Neural cell (in vitro differentiated cells): ENCODE measurements around the gene FAXDC2. TPM values are rescaled to one million over a fixed set of nuclear protein-coding genes. Genes with fewer than 3 reads are reported as not detected.
"Not testable (repeated sequence)": the region's sequence is repeated elsewhere in the genome, so short reads cannot be mapped to it uniquely, and the experiment has no call there.

Experiments
- H2AFZ ChIP-seq: fragments of 200-600, 300-800 bp; sonication (generic), shearing (Covaris generic); 2 replicates; pipeline ENCODE4 v1.6.0; 2014; ENCODE audit warnings: low read depth, mild to moderate bottlenecking, antibody characterized with exemption, low read length, moderate library complexity
- H3F3A ChIP-seq: fragments of 200-600 bp; shearing (Covaris generic); 2 replicates; pipeline ENCODE4 v1.6.1; 2016; ENCODE audit warnings: mild to moderate bottlenecking, moderate library complexity, mixed read lengths, antibody characterized with exemption, low read length; ENCODE audit not compliant: insufficient read depth, poor library complexity, severe bottlenecking
- H3K27ac ChIP-seq: fragments of 200-600, 300-800 bp; sonication (generic), shearing (Covaris generic); 2 replicates; pipeline ENCODE4 v1.5.1; 2014; ENCODE audit warnings: mild to moderate bottlenecking, low read length, moderate library complexity
- H3K27me3 ChIP-seq: fragments of 300-800, 200-600 bp; sonication (generic), shearing (Covaris generic); 2 replicates; pipeline ENCODE4 v1.6.0; 2014; ENCODE audit warnings: mild to moderate bottlenecking, low read depth, low read length, moderate library complexity; ENCODE audit not compliant: insufficient read depth
- H3K36me3 ChIP-seq: fragments of 300-800, 200-600 bp; sonication (generic), shearing (Covaris generic); 2 replicates; pipeline ENCODE4 v1.5.1; 2014; ENCODE audit warnings: mild to moderate bottlenecking, antibody characterized with exemption, low read length, moderate library complexity; ENCODE audit not compliant: insufficient read depth
- H3K4me2 ChIP-seq: fragments of 300-800, 200-600 bp; sonication (generic), shearing (Covaris generic); 2 replicates; pipeline ENCODE4 v1.6.0; 2014; ENCODE audit warnings: mild to moderate bottlenecking, low read length
- H3K4me3 ChIP-seq: fragments of 300-800, 200-600 bp; sonication (generic), shearing (Covaris generic); 2 replicates; pipeline ENCODE4 v1.5.1; 2014; ENCODE audit warnings: mild to moderate bottlenecking, low read length, moderate library complexity
- H3K79me2 ChIP-seq: fragments of 200-600 bp; shearing (Covaris generic); replicated peaks from 2 replicates; pipeline ENCODE4 v1.6.0; 2014; ENCODE audit warnings: mild to moderate bottlenecking, low read length, moderate library complexity; ENCODE audit not compliant: insufficient read depth
- H3K9ac ChIP-seq: fragments of 300-800, 200-600 bp; sonication (generic), shearing (Covaris generic); 2 replicates; pipeline ENCODE4 v1.6.1; 2016; ENCODE audit warnings: mild to moderate bottlenecking, low read length, mixed read lengths
- H3K9me2 ChIP-seq: fragments of 200-600 bp; shearing (Covaris generic); 2 replicates; pipeline ENCODE4 v1.6.1; 2016; ENCODE audit warnings: mild to moderate bottlenecking, low read length, mixed read lengths; ENCODE audit not compliant: insufficient read depth
- H3K9me3 ChIP-seq: fragments of 200-600, 300-800 bp; sonication (generic), shearing (Covaris generic); 2 replicates; pipeline ENCODE4 v1.6.1; 2016; ENCODE audit warnings: mild to moderate bottlenecking, mixed run types, low read length, moderate library complexity, mixed read lengths
- H4K20me1 ChIP-seq: fragments of 200-600 bp; shearing (Covaris generic); 2 replicates; pipeline ENCODE4 v1.6.1; 2016; ENCODE audit warnings: mild to moderate bottlenecking, mixed run types; ENCODE audit not compliant: insufficient read depth
- EP300 ChIP-seq: fragments of 450-650 bp; conservative IDR thresholded peaks from 2 replicates; pipeline ENCODE4 v1.6.1; 2014; ENCODE audit warnings: antibody characterized with exemption, mild to moderate bottlenecking, moderate library complexity; ENCODE audit not compliant: poor library complexity, severe bottlenecking
- EZH2 ChIP-seq: fragments of 200-600, 300-800 bp; shearing (Covaris generic), sonication (generic); IDR thresholded peaks from 2 replicates; pipeline ENCODE4 v1.6.1; 2014; ENCODE audit warnings: antibody characterized with exemption, low read length, borderline replicate concordance, mild to moderate bottlenecking; ENCODE audit not compliant: insufficient read depth, poor library complexity, severe bottlenecking
- MXI1 ChIP-seq: fragments of 450-650 bp; conservative IDR thresholded peaks from 2 replicates; pipeline ENCODE4 v1.6.1; 2014; ENCODE audit warnings: antibody characterized with exemption, mild to moderate bottlenecking; ENCODE audit not compliant: poor library complexity, severe bottlenecking
- POLR2AphosphoS5 ChIP-seq: IDR thresholded peaks from 2 replicates; pipeline ENCODE4 v1.6.1; 2012
- RAD21 ChIP-seq: fragments of 450-650 bp; conservative IDR thresholded peaks from 2 replicates; pipeline ENCODE4 v1.6.1; 2014; ENCODE audit warnings: antibody characterized with exemption, mild to moderate bottlenecking, moderate library complexity
- SMC3 ChIP-seq: fragments of 450-650 bp; conservative IDR thresholded peaks from 2 replicates; pipeline ENCODE4 v1.6.1; 2014; ENCODE audit warnings: antibody characterized with exemption, mild to moderate bottlenecking, moderate library complexity; ENCODE audit not compliant: poor library complexity
- TAF1 ChIP-seq: IDR thresholded peaks from 2 replicates; pipeline ENCODE4 v1.6.1; 2012; ENCODE audit warnings: low read depth
- polyA plus RNA-seq: library from polyadenylated mRNA; depleted of rRNA; stranded (reverse); fragments of >200 nt; gene quantifications from 2 replicates; pipeline ENCODE4 v1.2.3, GENCODE V29; 2014
- TF ChIP-seq, protein P1 (sequence below): fragments of 450-650 bp; IDR thresholded peaks from 2 replicates; pipeline ENCODE4 v1.5.1; 2014; ENCODE audit warnings: antibody characterized with exemption, mild to moderate bottlenecking, moderate library complexity; ENCODE audit not compliant: poor library complexity, severe bottlenecking
- TF ChIP-seq, protein P2 (sequence below): IDR thresholded peaks from 2 replicates; pipeline ENCODE4 v1.6.1; 2012; ENCODE audit warnings: borderline replicate concordance

FAXDC2 gene
- polyA plus RNA-seq, 1 donor from 2014 or later: 0.12 TPM

DNA sequence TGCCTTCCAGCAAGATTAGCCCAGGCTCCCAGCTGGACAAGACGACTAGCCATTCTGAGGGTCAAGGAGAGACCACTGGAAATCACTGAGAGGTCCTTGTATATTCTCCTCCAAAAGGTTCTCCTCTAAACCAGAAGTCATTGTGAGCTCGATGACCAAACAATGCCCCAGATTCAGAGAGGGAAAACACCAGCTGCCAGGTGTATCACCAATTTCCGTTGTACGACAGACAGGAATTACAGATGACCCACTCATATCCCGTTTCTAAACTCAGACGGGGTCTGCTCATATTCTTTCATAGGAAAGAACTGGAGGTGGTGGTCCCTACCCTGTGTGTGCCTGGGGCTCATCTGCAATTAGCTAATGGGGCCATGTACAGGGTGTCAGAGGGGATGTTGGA, 14.2 kb downstream of the FAXDC2 start:
- H3K27ac ChIP-seq: no peak overlapping the region
- TF ChIP-seq MXI1 (no peak), RAD21 (no peak), POLR2AphosphoS5 (no peak), EZH2 (no peak), TAF1 (no peak), EP300 (no peak), SMC3 (no peak)
- TF ChIP-seq, protein P1, sequence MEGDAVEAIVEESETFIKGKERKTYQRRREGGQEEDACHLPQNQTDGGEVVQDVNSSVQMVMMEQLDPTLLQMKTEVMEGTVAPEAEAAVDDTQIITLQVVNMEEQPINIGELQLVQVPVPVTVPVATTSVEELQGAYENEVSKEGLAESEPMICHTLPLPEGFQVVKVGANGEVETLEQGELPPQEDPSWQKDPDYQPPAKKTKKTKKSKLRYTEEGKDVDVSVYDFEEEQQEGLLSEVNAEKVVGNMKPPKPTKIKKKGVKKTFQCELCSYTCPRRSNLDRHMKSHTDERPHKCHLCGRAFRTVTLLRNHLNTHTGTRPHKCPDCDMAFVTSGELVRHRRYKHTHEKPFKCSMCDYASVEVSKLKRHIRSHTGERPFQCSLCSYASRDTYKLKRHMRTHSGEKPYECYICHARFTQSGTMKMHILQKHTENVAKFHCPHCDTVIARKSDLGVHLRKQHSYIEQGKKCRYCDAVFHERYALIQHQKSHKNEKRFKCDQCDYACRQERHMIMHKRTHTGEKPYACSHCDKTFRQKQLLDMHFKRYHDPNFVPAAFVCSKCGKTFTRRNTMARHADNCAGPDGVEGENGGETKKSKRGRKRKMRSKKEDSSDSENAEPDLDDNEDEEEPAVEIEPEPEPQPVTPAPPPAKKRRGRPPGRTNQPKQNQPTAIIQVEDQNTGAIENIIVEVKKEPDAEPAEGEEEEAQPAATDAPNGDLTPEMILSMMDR: no peak
- TF ChIP-seq, protein P2, sequence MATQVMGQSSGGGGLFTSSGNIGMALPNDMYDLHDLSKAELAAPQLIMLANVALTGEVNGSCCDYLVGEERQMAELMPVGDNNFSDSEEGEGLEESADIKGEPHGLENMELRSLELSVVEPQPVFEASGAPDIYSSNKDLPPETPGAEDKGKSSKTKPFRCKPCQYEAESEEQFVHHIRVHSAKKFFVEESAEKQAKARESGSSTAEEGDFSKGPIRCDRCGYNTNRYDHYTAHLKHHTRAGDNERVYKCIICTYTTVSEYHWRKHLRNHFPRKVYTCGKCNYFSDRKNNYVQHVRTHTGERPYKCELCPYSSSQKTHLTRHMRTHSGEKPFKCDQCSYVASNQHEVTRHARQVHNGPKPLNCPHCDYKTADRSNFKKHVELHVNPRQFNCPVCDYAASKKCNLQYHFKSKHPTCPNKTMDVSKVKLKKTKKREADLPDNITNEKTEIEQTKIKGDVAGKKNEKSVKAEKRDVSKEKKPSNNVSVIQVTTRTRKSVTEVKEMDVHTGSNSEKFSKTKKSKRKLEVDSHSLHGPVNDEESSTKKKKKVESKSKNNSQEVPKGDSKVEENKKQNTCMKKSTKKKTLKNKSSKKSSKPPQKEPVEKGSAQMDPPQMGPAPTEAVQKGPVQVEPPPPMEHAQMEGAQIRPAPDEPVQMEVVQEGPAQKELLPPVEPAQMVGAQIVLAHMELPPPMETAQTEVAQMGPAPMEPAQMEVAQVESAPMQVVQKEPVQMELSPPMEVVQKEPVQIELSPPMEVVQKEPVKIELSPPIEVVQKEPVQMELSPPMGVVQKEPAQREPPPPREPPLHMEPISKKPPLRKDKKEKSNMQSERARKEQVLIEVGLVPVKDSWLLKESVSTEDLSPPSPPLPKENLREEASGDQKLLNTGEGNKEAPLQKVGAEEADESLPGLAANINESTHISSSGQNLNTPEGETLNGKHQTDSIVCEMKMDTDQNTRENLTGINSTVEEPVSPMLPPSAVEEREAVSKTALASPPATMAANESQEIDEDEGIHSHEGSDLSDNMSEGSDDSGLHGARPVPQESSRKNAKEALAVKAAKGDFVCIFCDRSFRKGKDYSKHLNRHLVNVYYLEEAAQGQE: no peak

DNA sequence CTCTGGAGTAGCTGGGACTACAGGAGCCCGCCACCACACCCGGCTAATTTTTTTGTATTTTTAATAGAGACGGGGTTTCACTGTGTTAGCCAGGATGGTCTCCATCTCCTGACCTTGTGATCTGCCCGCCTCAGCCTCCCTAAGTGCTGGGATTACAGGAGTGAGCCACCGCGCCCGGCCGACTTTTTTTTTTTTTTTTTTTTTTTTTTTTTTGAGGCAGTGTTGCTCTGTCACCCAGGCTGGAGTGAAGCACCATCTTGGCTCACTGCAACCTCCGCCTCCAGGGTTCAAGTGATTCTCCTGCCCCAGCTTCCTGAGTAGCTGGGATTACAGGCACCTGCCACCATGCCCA, 14.7 kb downstream of the FAXDC2 start:
- H3K79me2 ChIP-seq, H2AFZ ChIP-seq, H3K27me3 ChIP-seq, H3K36me3 ChIP-seq, H3K4me3 ChIP-seq, H3K4me2 ChIP-seq, H3K9me3 ChIP-seq, H3K27ac ChIP-seq, H4K20me1 ChIP-seq, H3K9ac ChIP-seq, H3K9me2 ChIP-seq, H3F3A ChIP-seq: not testable (repeated sequence)

More for the DNA sequence above, 14.2 kb downstream of the FAXDC2 start:
- H3K27me3 ChIP-seq: no peaks in the 10 kb centered on the region
- H3K9me3 ChIP-seq: no peaks in the 10 kb centered on the region
- H3K9ac ChIP-seq: no peak overlapping the region
- no peaks in the 10 kb centered on the region for H3F3A ChIP-seq
- H3K9me2 ChIP-seq: no peaks in the 10 kb centered on the region
- no peak overlapping the region for H3K4me2 ChIP-seq
- no peaks in the 10 kb centered on the region for H4K20me1 ChIP-seq
- H3K4me3 ChIP-seq: no peak overlapping the region
- no peaks in the 10 kb centered on the region for H3K79me2 ChIP-seq
- H2AFZ ChIP-seq: no peak overlapping the region
- no peaks in the 10 kb centered on the region for H3K36me3 ChIP-seq

- H2AFZ ChIP-seq: no peak overlapping the region
- no peak overlapping the region for H3K4me3 ChIP-seq
- H3K9me3 ChIP-seq: no peaks in the 10 kb centered on the region
- no peak overlapping the region for H3K9ac ChIP-seq
- no peaks in the 10 kb centered on the region for H3K9me2 ChIP-seq
- H3K36me3 ChIP-seq: no peaks in the 10 kb centered on the region
- H3K27ac ChIP-seq: no peak overlapping the region
- TF ChIP-seq, protein P2: no peak
- TF ChIP-seq POLR2AphosphoS5 (no peak), EZH2 (no peak), SMC3 (no peak)
- H3K4me2 ChIP-seq: no peak overlapping the region
- H3K79me2 ChIP-seq: no peaks in the 10 kb centered on the region
- H4K20me1 ChIP-seq: no peaks in the 10 kb centered on the region
- no peaks in the 10 kb centered on the region for H3F3A ChIP-seq
- no peaks in the 10 kb centered on the region for H3K27me3 ChIP-seq
Measured at GRCh38 chr5:154834053-154834452, 16.4 kb downstream of the FAXDC2 start.

DNA sequence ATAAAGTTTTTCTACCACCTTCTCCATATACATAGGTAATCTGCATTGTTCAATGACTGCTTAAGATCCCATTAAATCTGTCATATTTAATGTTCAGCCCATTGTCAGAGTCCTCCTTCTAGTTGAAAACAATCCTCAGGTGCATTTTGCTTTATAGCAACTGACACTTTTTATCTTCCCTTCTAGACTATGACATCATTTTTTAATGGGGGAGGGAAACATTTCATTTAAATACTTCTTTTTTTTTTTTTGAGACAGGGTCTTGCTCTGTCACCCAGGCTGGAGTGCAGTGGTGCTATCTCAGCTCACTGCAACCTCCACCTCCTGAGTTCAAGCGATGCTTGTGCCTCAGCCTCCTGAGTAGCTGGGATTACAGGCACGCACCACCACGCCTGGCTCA, 17.6 kb downstream of the FAXDC2 start:
- not testable (repeated sequence) for H3K36me3 ChIP-seq, H3K79me2 ChIP-seq, H3K4me3 ChIP-seq, H3K27ac ChIP-seq, H3F3A ChIP-seq, H3K27me3 ChIP-seq, H4K20me1 ChIP-seq, H3K9ac ChIP-seq, H3K4me2 ChIP-seq, H3K9me2 ChIP-seq, H3K9me3 ChIP-seq, H2AFZ ChIP-seq
